OCI-LY7 (cell line): ENCODE measurements around the gene C16orf74. TPM values are rescaled to one million over a fixed set of nuclear protein-coding genes. Genes with fewer than 3 reads are reported as not detected.

ENCODE experiments used
- BruUV-seq: library from RNA; stranded (reverse); fragments of 400-500 nt; replicated peaks from 2 replicates; lab custom pipeline; 2021; lab: Mats Ljungman, UMichigan
- CTCF ChIA-PET: fragments of 300-600 bp; sonication (Branson Sonifier 250); formaldehyde crosslinking; loops from one replicate; lab custom pipeline; 2022; ENCODE audit warnings: antibody characterized with exemption; ENCODE audit not compliant: unreplicated experiment; lab: Charles Lee
- POLR2A ChIA-PET: fragments of 300-600 bp; sonication (Branson Sonifier 250); formaldehyde crosslinking; loops from one replicate; lab custom pipeline; 2022; ENCODE audit warnings: antibody characterized with exemption; lab: Charles Lee
- DNase-seq: peaks from one replicate; pipeline ENCODE4 v3.0.0-alpha.2; 2015; ENCODE audit warnings: low spot score
- H2AFZ ChIP-seq: fragments of 200-600 bp; sonication (generic), shearing (Covaris generic); 2 replicates; pipeline ENCODE4 v1.6.1; 2014; ENCODE audit warnings: mild to moderate bottlenecking, antibody characterized with exemption, low read length, moderate library complexity
- H3K27ac ChIP-seq: fragments of 200-600 bp; sonication (generic); 2 replicates; pipeline ENCODE4 v1.5.1; 2014; ENCODE audit warnings: mixed run types, low read depth, mild to moderate bottlenecking, moderate library complexity, low read length, inconsistent platforms; ENCODE audit not compliant: poor library complexity, severe bottlenecking
- H3K36me3 ChIP-seq: fragments of 200-600 bp; sonication (generic); 2 replicates; pipeline ENCODE4 v1.6.1; 2014; ENCODE audit warnings: mild to moderate bottlenecking, antibody characterized with exemption, low read length, moderate library complexity, mixed read lengths; ENCODE audit not compliant: insufficient read depth
- H3K4me1 ChIP-seq: fragments of 200-600 bp; sonication (generic); 2 replicates; pipeline ENCODE4 v1.5.1; 2014; ENCODE audit warnings: mild to moderate bottlenecking, low read length; ENCODE audit not compliant: insufficient read depth, poor library complexity, severe bottlenecking
- H3K4me2 ChIP-seq: fragments of 200-600 bp; sonication (generic); 2 replicates; pipeline ENCODE4 v1.6.1; 2014; ENCODE audit warnings: mild to moderate bottlenecking, low read length
- H3K4me3 ChIP-seq: fragments of 200-600 bp; sonication (generic); 2 replicates; pipeline ENCODE4 v1.5.1; 2014; ENCODE audit warnings: mild to moderate bottlenecking, low read depth, low read length; ENCODE audit not compliant: poor library complexity, severe bottlenecking
- H3K79me2 ChIP-seq: fragments of 200-600 bp; sonication (generic); 2 replicates; pipeline ENCODE4 v1.6.1; 2016; ENCODE audit warnings: low read depth, mild to moderate bottlenecking, low read length, moderate library complexity, mixed read lengths; ENCODE audit not compliant: insufficient read depth
- H3K9me2 ChIP-seq: fragments of 200-600 bp; sonication (generic); 2 replicates; pipeline ENCODE4 v1.6.1; 2016; ENCODE audit warnings: mild to moderate bottlenecking, low read length, mixed read lengths; ENCODE audit not compliant: insufficient read depth
- H3K9me3 ChIP-seq: fragments of 200-600 bp; sonication (generic); 2 replicates; pipeline ENCODE4 v1.6.1; 2014; ENCODE audit warnings: mild to moderate bottlenecking, mixed run types, low read length, mixed read lengths
- H4K20me1 ChIP-seq: fragments of 200-600 bp; sonication (generic); 2 replicates; pipeline ENCODE4 v1.6.1; 2014; ENCODE audit warnings: mild to moderate bottlenecking, antibody characterized with exemption, low read length, moderate library complexity, mixed read lengths; ENCODE audit not compliant: insufficient read depth
- EZH2phosphoT487 ChIP-seq: fragments of 200-600 bp; sonication (generic); IDR thresholded peaks from 2 replicates; pipeline ENCODE4 v1.6.1; 2018; ENCODE audit warnings: low read depth, borderline replicate concordance, mild to moderate bottlenecking, mixed run types, antibody characterized with exemption, low read length, moderate library complexity, mixed read lengths
- intact Hi-C: fragments of 100-400 bp; cut with micrococcal nuclease; formaldehyde crosslinking; loops from one replicate; pipeline ENCODE4 v1.10.0; 2022; ENCODE audit not compliant: unreplicated experiment
- total RNA-seq, 2 experiments: library from RNA; depleted of rRNA in 1 of 2; stranded (reverse); fragments of >200 nt in 1 of 2; shearing (Covaris generic) in 1 of 2; gene quantifications; 2 replicates each; pipeline ENCODE4 v1.2.3, GENCODE V29; 2014 to 2022
- TF ChIP-seq, protein P1 (sequence below): fragments of 200-600 bp; sonication (generic); conservative IDR thresholded peaks from 2 replicates; pipeline ENCODE4 v1.5.1; 2014; ENCODE audit warnings: mild to moderate bottlenecking, antibody characterized with exemption, low read length, moderate library complexity, mixed read lengths

C16orf74 gene
- total RNA-seq, 2 experiments from 2014 or later: 6.8 to 9.7 TPM

DNA sequence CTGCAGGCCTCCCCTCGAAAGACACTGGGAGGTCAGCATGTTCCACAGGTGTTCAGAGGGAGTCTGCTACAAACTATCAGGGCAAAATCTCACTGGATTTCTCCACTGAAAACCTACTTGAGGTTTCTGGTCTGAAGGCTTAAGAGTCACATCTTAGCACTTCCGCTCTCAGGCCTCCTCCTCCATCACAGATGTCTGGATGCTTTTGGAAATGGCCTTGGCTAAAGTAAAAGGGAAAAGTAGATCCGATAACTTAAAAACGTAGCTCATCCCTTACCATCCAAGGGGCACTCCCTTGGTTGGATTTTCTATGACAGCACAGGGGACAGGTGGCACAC, 76.5 kb downstream of the C16orf74 start:
- intact Hi-C loops: no loop called here
- BruUV-seq: no TSS peak
- CTCF ChIA-PET: no interaction called here
- Histone ChIP-seq H3K4me3 (no peak overlapping the region), H3K4me1 (no peaks in the 10 kb centered on the region), H3K9me2 (no peaks in the 10 kb centered on the region), H2AFZ (no peak overlapping the region), H3K79me2 (no peaks in the 10 kb centered on the region), H3K4me2 (no peak overlapping the region), H3K9me3 (no peaks in the 10 kb centered on the region), H3K36me3 (peaks cover 98% of the 10 kb centered on the region), H3K27ac (no peak overlapping the region), H4K20me1 (0 out of 2 replicates have a peak, but pooled peaks cover 9% of the 10 kb centered on the region)
- POLR2A ChIA-PET: interaction anchor here (1.0 kb wide), 1 partner anchor 42 kb away, joined by 3 read pairs; no protein-coding TSS in a partner anchor
- TF ChIP-seq EZH2phosphoT487: no peak
- TF ChIP-seq, protein P1, sequence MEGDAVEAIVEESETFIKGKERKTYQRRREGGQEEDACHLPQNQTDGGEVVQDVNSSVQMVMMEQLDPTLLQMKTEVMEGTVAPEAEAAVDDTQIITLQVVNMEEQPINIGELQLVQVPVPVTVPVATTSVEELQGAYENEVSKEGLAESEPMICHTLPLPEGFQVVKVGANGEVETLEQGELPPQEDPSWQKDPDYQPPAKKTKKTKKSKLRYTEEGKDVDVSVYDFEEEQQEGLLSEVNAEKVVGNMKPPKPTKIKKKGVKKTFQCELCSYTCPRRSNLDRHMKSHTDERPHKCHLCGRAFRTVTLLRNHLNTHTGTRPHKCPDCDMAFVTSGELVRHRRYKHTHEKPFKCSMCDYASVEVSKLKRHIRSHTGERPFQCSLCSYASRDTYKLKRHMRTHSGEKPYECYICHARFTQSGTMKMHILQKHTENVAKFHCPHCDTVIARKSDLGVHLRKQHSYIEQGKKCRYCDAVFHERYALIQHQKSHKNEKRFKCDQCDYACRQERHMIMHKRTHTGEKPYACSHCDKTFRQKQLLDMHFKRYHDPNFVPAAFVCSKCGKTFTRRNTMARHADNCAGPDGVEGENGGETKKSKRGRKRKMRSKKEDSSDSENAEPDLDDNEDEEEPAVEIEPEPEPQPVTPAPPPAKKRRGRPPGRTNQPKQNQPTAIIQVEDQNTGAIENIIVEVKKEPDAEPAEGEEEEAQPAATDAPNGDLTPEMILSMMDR: no peak
- no peak for DNase-seq

DNA sequence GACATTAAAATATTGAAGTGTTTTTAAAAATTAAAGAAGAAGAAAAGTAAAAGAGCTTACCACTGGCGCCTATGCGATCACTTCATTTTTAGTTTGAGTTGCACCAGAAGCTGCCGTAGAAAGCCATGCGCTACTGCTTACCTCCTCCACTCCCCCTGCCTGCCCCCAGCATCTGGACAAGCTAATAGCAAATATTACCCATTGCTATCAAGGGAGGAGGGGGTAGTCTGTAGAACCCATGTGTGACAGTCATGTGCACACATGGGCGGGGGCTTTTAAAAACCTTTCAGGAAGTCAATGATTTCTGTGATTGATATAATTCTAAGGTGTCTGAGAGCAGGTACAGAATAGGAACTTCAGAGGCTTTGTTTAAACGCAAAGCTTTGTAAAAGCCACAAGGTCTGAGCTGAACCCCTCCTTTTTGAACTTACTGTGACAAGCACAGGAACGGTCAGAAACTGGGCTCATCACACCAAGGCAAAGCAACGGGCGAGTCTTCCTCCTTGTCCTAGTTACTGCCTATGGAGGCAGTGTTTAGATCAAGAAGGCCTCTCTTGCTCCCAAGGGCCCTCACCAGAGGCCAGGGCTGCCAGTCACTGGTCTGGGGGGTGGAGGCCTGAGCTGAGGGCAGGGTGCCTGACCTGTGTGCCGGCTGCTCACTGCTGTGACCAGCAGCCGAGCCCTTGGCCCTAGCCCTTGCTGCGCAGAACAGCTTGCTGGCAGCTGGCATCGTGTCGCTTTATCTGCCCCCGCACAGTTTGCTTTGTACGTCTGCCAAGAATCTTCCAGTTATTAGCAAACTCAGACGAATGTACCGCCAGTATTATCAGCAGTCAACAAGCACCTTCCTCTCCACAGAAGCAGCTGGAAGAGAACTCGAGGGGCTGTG, 77.1 kb downstream of the C16orf74 start:
- no peak for TF ChIP-seq EZH2phosphoT487
- TF ChIP-seq, protein P1: no peak
- Histone ChIP-seq H3K4me1 (no peaks in the 10 kb centered on the region), H3K9me2 (no peaks in the 10 kb centered on the region), H3K4me3 (no peak overlapping the region), H2AFZ (no peak overlapping the region), H3K79me2 (no peaks in the 10 kb centered on the region), H4K20me1 (0 out of 2 replicates have a peak, but pooled peaks cover 9% of the 10 kb centered on the region), H3K27ac (no peak overlapping the region), H3K36me3 (peaks cover 98% of the 10 kb centered on the region), H3K9me3 (no peaks in the 10 kb centered on the region), H3K4me2 (no peak overlapping the region)
- ChIA-PET CTCF (no interaction called here), POLR2A (interaction anchor here (0.5 kb wide), 1 partner anchor 230 kb away, joined by 5 read pairs; no protein-coding TSS in a partner anchor)
- no peak for DNase-seq
- no TSS peak for BruUV-seq
- intact Hi-C loops: no loop called here

DNA sequence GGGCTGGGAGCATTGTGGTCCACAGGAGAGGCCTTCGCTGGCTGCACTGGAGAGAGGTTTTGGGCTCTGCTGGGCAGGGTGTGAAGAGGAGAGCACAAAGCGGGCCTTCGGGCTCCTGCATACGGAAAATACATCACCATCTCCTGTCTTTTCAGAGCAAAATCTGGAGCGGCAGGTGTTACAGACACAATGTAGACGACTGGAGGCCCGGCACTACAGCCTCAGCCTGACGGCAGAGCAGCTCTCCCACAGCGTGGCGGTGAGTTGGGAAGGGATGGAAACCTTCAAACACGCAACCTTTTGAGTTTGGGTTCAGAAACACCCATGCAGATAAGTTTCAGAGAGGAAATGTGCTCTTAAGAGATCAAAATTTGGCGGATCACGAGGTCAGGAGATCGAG, 80.1 kb downstream of the C16orf74 start:
- no peak for DNase-seq
- Histone ChIP-seq H3K79me2 (no peaks in the 10 kb centered on the region), H3K9me2 (no peaks in the 10 kb centered on the region), H3K9me3 (no peaks in the 10 kb centered on the region), H3K4me2 (no peak overlapping the region), H3K4me1 (no peaks in the 10 kb centered on the region), H3K27ac (no peak overlapping the region), H2AFZ (no peak overlapping the region), H3K36me3 (peaks cover 98% of the 10 kb centered on the region), H4K20me1 (0 out of 2 replicates have a peak, but pooled peaks cover 8% of the 10 kb centered on the region), H3K4me3 (no peak overlapping the region)
- CTCF ChIA-PET: no interaction called here
- no peak for TF ChIP-seq EZH2phosphoT487
- TF ChIP-seq, protein P1: no peak
- intact Hi-C loops: no loop called here
- POLR2A ChIA-PET: no interaction called here
- BruUV-seq: no TSS peak
